PFSK-1 (cell line): ENCODE results near the gene SLC38A9.

ENCODE experiments used
- SIN3A ChIP-seq: IDR thresholded peaks from 2 replicates; pipeline ENCODE4 v1.6.1; 2012; ENCODE audit warnings: mild to moderate bottlenecking, low read length, moderate library complexity, borderline replicate concordance; ENCODE audit not compliant: insufficient read depth
- TAF1 ChIP-seq: IDR thresholded peaks from 2 replicates; pipeline ENCODE4 v1.6.1; 2012; ENCODE audit warnings: low read length, control low read depth, borderline replicate concordance; ENCODE audit not compliant: insufficient read depth

DNA sequence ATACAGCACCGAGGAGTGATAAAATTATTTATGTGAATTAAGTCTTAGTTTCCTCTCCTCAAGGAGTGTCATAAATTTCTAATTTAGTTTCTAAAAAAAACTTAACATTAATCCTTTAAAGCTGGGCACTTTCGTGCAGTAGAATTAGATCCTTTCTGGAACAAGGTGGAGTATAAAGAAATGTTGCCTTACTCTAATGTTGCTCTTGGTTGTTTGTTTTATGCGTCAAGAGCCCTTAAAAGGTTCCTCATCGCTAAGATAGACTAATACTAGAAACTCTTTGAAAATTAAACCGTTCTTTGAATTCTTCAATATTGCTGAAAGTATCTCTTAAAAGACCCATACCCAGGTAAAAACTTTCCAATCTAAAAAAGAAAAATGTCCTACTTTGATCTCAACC lies 93.8 kb downstream of the SLC38A9 start:
- TF ChIP-seq SIN3A (no peak), TAF1 (no peak)
